Endothelial cell of umbilical vein (primary cell): ENCODE data around the gene SMURF1.

Source experiments
- EZH2 ChIP-seq: IDR thresholded peaks from 2 replicates; pipeline ENCODE4 v1.6.1; 2012; ENCODE audit warnings: borderline replicate concordance, low read depth, mild to moderate bottlenecking, moderate library complexity, low read length, inconsistent platforms; ENCODE audit not compliant: severe bottlenecking
- GATA2 ChIP-seq: IDR thresholded peaks from 2 replicates; pipeline ENCODE4 v1.7.0; 2011; ENCODE audit warnings: low read depth, mild to moderate bottlenecking, moderate library complexity, mixed read lengths, low read length; ENCODE audit not compliant: insufficient read length, insufficient read depth
- JUN ChIP-seq: IDR thresholded peaks from 2 replicates; pipeline ENCODE4 v1.6.1; 2011; ENCODE audit warnings: borderline replicate concordance, low read depth; ENCODE audit not compliant: insufficient read length, insufficient read depth
- MYC ChIP-seq: IDR thresholded peaks from one replicate; pipeline ENCODE4 v1.6.1; 2011; ENCODE audit warnings: mild to moderate bottlenecking, low read depth, low read length
- POLR2A ChIP-seq: IDR thresholded peaks from 2 replicates; pipeline ENCODE4 v1.6.1; 2012; ENCODE audit warnings: low read depth, mild to moderate bottlenecking, control low read depth, low read length
- POLR2AphosphoS5 ChIP-seq: IDR thresholded peaks from 2 replicates; pipeline ENCODE4 v1.6.1; 2012; ENCODE audit warnings: low read depth, mild to moderate bottlenecking, control low read depth, low read length, moderate library complexity; ENCODE audit not compliant: insufficient read depth
- TF ChIP-seq, protein P1 (sequence below), 2 donors: IDR thresholded peaks; 1 replicate in 1 of 2; 2 replicates in 1 of 2; pipeline ENCODE4 v1.5.1; 2011; ENCODE audit warnings: low read length in 2 of 2, mild to moderate bottlenecking in 2 of 2, moderate library complexity in 2 of 2, control low read depth in 1 of 2, inconsistent platforms in 1 of 2, low read depth in 1 of 2; ENCODE audit not compliant: insufficient read depth in 1 of 2; ENCODE audit errors: extremely low read depth in 1 of 2
- TF ChIP-seq, protein P2 (sequence below): IDR thresholded peaks from 2 replicates; pipeline ENCODE4 v1.6.1; 2011; ENCODE audit not compliant: insufficient read depth, insufficient read length

DNA sequence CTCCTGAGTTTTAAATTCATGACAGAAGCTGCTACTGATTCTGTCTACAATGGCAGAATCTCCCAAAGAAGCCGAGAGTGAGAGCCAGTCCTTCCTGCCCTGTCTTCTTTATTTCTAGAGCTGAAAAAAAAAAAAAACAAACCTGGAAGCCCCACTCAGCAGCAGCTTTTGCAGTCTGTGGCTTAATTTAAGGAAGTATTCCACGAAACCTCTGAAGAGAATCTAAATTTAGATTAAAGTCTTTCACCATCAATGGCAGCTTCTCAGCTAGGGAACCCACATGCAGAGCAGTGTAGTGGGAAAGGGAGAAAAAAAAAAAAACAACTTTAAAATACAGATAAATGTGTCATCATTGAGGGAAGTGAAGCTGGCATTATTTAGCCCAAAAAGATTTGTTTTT is 23.4 kb downstream of the SMURF1 start:
- TF ChIP-seq, protein P1, sequence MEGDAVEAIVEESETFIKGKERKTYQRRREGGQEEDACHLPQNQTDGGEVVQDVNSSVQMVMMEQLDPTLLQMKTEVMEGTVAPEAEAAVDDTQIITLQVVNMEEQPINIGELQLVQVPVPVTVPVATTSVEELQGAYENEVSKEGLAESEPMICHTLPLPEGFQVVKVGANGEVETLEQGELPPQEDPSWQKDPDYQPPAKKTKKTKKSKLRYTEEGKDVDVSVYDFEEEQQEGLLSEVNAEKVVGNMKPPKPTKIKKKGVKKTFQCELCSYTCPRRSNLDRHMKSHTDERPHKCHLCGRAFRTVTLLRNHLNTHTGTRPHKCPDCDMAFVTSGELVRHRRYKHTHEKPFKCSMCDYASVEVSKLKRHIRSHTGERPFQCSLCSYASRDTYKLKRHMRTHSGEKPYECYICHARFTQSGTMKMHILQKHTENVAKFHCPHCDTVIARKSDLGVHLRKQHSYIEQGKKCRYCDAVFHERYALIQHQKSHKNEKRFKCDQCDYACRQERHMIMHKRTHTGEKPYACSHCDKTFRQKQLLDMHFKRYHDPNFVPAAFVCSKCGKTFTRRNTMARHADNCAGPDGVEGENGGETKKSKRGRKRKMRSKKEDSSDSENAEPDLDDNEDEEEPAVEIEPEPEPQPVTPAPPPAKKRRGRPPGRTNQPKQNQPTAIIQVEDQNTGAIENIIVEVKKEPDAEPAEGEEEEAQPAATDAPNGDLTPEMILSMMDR (IDR thresholded peaks at IDR 0.05; ENCODE audit: extremely low read depth in 1 of 2, insufficient read depth in 1 of 2, low read depth in 1 of 2, low read length in 2 of 2) = no peak
- TF ChIP-seq GATA2 (no peak), POLR2A (no peak), JUN (no peak), POLR2AphosphoS5 (no peak), EZH2 (no peak), MYC (no peak)
- TF ChIP-seq, protein P2, sequence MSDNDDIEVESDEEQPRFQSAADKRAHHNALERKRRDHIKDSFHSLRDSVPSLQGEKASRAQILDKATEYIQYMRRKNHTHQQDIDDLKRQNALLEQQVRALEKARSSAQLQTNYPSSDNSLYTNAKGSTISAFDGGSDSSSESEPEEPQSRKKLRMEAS = no peak
